Globus pallidus (tissue), 1 donor: Measurements from ENCODE around the gene ACOXL.
"Not testable (repeated sequence)": the region's sequence is repeated elsewhere in the genome, so short reads cannot be mapped to it uniquely, and the experiment has no call there.

ENCODE experiments used
- DNase-seq: peaks from one replicate; pipeline ENCODE4 v3.0.0-alpha.2; 2015; ENCODE audit warnings: low spot score

ACOXL gene

DNA sequence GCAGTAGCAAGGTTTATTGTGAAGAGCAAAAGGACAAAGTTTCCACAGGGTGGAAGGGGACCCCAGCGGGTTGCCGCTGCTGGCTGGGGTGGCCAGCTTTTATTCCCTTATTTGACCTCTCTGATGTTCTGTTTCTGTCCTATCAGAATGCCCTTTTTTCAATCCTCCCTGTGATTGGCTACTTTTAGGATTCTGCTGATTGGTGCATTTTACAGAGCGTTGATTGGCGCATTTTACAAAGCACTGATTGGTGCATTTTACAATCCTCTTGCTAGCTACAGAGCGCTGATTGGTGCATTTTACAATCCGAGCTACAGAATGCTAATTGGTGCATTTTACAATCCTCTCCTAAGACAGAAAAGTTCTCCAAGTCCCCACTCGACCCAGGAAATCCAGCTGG is 123.5 kb downstream of the ACOXL start:
- DNase-seq, result not testable (repeated sequence)

DNA sequence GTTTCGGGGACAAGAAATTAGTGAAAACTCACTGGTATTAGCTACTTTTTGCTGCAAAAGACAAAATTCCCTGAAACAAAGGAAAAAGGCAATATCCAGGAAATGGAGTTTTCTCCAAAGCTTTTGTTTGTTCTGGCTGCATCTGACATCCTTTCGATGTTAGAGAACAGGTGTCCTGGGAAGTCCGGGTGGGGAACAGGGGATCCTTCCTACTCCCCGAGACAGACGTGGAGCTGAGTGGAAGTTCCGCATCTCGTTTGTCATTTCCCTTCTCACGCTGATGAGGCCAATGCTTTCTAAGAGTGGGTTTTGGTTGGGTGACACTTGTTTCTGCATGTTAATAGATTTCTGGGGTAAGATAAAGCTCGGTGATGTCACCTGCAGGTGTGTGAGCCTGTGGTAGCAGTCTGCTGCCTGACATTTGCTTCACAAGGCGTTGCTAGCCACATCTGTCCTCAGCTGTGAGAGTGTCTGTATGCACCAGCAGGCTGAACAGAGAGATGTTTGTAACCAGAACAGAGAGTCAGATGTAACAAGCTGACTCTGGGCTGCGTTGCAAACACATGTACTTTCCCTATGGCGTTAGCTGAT is 125.9 kb downstream of the ACOXL start:
- DNase-seq, result peak; percentile 86

DNA sequence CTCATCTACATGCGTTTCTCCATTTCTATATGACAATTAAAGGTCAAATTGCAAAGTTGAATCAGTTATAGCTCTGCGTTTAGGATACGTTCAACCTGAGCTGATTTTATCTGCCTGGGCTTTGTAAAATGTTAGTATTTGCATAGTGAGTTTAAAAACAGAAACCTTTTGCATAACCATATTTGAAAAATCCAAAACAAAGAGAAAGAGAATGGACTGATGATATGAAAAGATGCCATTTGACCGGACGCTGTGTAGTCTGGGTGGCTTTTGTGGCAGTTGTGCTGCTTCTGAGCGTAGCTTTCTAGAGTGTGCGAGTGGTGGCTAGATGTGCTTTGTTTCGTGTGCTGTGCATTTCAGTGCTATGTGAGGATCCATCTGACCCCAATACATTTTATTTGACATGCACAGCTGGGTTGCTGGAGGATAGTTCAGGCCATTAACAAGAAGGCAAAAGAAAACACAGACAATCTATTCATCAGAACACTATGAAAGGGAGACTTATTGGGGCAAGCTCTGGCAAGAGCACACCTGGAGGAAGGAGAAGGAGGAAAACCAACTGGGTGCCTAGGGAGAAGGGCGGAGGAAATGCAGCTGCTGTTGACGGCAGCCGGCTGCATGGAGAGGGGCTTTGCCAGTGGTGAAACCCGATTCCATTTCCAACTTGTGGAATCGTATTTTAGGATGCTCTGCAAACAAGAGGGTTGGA is 126.8 kb downstream of the ACOXL start:
- DNase-seq, result peak; percentile 51

DNA sequence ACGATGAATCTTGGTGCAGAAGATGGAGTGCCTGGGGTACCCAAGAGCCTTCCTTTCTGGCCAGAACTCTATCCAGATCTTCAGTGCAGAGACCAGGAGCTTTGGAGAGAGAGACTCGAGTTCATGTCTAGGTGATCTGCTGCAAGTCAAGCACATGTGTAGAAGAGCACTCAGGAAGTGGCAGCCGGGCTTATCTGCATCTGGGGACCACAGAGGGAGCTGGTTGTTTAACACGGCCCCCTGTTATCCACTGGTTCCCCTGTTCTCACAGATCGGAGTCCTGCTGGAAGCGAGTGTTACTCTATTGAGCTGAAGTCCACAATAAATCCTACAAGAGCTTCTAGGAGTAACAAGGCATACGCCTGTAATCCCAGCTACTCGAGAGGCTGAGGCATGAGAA is 128.3 kb downstream of the ACOXL start:
- DNase-seq, result no peak

DNA sequence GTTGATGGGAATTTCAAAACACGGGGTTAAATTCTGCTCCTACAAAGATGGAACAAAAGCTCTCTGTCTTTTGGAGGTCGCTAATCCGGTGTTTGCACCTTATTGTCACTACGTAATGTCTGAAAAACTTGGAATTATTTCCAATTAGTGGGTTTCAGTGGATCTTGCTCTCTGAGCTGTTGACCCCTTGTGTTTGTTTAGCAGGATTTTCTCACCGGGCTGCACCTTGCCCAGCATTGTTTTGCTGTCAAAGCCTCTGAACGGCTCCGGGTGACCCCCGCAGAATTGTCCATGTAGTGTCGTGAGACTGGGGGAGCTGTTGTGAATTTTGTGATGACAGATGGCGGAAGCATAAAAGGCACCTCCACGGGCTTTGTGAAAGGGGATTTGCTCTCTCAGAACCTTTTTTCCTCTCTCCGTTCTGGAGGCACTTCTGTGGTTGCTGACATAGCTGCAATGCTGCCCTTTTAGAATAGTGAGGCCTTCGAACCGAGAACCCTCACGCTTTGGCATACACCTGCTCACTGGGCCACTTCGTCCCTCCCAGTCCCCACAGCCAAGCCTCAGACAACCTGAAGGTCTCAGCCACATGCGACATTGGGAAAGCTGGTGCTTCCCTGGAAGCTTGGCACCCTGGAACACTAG is 129.4 kb downstream of the ACOXL start:
- no peak for DNase-seq

DNA sequence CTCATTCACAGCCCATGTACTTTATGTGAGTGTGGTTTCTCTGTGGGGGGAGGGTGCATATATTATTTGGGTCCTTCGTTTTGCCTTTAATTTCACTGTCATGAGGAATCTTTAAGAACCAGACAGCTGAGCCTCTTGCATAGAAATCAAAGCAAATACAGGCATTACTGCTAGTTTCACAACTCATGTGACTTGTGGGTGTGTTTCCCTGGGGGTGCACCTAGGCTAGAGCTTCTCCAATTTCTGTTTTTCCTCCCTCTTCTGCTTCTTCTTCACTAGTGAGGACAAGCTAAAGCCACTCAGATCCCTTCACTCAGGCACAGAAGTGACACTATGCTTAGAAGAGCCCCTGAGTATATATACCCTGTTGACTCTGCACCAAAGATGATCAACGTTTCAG is 131.4 kb downstream of the ACOXL start:
- DNase-seq, result no peak

DNA sequence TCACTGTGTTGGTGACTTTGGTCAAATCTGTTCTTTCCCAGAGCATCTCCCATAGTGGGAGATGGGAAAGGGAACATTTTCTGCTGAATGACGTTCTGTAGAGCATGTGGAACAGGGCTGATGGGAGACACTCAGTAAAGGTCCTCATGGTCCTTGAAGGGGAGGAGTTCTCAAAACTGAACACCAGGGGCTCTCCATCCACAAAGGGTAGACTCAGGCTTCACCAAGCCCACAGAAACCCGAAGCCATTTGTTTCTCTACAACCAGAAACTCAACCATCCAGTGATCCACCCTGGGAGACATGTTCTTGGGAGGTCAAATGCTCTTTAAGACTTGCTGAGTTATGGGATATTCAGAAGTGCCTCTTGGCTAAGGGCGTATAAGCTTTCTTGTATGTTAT is 131.8 kb downstream of the ACOXL start:
- DNase-seq, result no peak

DNA sequence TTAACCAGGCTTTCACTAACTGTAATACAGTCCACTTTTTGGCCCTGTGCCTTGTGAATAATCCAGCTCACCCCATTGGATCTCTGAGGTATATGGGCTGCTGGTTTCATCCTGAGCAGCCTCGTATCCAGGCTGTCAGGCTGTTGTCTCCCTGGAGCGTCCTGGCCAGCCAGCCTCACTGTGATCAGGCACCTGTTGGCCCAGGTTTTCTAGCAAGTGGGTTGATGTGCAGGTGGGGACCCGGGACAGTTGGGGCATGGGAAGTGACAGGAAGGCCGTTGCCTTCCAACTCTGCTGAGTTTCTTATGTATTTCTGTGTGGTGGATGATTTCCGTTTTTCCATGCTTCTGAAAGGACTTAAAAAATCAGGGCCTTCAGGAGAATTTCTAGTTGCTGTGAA is 132.4 kb downstream of the ACOXL start:
- no peak for DNase-seq

DNA sequence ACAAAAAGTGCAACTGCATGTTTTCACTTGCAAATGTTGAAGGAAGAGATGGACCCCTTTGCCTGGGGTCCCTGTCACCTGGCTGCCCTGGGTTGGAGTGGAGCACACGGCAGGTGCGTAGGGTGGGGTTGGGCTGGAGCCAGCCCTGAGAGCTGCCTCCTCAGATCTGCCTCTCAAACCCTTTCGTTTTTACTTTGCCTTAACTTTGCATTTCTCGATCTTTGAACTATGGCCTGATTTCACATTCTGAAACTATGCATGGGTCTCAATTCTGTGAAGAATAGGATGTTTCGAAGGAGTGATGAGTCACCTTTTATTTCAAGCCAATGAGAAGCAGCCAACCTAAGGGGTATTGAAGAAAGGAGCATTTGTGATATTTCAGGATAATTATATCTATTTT is 132.8 kb downstream of the ACOXL start:
- no peak for DNase-seq

DNA sequence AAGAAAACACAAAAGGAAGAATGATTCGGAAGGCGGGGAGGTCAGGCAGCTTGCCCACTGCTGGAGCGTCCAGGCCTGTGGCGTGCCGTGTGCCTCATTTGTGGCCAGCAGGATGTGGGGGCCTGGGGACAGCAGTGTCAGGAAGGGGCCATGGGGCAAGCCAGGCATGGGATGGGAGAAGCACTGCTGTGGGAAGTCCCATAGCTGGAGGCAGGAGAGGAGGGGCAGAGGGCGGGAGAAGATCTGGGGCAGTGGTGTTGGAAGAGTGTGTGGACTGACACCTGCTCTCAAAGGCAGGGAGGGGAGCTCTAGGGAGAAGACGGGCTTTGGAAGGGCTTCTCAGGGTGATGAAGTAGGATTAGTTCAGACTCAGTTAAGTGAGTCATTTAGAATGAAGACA is 133.7 kb downstream of the ACOXL start:
- DNase-seq, result no peak

DNA sequence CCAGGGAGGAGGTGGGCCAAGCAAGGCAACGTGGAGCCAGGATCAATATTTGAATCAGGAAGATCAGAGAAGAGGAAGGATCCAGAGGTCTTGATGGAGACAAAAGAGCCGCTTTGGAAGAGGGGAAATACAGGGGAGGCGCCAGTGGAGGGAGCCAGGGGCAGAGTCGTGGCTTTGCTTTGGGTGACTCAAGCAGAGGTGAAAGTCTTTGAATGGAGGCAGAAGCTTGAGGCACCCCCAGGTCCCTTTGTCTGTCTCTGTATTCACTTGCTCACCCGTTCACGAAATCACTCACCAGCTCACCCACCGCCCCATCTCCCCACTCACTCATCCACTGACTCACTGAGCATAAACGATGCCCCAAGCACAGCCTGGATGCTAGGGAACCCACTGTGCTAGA is 134.1 kb downstream of the ACOXL start:
- DNase-seq, result no peak

DNA sequence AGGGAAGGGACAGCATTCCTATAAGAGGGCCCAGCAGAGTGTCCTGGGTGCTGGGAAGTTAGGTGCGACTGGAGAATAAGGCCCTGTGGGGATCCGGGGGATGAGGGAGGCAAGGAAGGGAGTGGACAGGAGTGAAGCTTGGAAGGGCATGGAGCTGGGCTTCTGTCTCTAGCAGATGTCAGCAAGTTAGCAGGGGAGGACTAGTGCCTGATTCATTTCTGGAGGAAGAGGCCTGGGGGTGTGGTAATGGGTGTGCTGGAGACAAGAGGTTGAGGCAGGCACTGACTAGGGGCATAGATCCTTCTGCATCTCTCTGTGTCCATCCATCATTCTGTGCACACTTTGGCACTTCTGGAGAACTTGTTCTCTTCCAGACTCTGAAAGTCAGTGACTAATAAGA is 134.7 kb downstream of the ACOXL start:
- DNase-seq, result no peak

DNA sequence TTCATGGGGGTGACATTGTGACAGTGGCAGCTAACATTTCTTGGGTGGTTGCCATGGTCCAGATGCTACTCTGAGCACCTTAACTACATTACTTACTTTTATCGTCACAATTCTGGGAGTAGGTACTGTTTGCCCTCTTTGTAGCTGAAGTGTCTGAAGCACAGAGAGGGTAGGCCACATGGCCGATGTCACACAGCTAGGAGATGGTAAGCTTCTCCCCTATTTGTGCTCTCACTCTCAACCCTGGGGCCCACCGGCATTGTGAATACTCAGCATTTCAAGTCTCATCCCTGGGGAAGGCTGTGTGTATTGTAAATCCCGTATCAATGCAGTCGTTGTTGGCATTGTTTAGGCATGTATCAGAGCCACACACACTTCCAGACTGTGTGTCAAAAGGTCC is 136.6 kb downstream of the ACOXL start:
- no peak for DNase-seq

DNA sequence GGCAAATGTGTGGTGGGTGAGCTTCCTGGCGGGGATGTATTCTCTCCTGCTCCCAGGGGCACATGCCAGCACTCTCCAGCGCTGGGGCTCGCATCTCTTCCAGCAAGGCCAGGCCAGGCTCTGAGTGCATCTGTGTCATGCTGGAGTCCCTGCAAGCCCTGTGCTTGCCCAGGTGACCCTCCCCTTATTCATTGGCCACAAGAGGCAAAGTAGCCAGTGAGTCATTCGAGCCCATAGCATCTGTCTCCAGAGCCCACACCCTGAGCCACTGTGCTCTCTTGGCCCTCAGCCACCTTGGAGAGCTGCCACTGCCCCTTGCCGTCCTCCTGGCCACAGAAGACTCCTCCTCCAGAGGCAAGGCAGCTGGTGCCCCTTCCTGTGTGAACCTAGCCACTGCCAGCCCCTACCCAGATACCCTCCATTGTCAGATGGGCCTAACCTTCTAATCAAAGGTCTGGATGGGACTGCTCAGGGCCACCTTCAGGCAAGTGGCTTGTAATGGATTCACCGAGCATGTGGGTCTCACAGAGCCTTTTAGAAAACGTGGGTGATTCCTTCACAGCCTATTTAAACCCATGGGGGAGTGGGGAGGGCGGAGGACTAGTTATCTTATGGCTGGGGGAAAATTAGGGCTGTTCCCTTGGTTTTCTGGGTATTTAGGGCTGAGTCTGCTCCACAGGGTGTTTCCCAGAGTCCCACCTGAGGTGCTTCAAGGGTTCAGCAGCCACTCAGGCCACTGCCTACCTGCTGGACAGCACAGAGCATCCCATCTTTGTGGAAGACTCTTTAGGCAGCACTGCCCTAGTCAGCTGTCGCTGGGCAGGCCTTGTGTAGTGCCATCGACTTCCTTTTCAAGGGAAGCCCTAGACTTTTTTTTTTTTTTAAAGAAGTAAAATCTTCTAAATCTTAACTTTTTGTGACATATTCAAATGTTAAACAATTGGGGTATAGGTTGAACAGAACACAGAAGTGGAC is 137.4 kb downstream of the ACOXL start:
- no peak for DNase-seq

DNA sequence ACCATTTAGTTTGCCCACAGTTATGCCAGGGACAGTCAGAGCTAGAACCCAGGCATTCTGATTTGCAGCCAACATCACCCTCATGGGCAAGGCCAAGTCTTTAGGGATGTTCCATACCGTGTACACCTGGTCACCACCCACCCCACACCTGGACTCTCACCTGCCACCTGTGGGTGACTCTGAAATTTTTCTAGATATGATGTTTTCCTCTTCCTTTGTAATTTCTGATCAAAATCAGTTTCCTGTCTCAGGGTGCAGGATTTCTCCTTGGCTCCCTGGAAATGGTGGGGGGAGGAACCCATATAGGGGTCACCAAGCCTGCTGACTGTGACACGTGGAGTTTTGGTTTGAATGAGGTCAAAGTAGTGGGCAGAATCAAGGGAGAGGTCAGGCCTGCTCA is 138.2 kb downstream of the ACOXL start:
- no peak for DNase-seq

DNA sequence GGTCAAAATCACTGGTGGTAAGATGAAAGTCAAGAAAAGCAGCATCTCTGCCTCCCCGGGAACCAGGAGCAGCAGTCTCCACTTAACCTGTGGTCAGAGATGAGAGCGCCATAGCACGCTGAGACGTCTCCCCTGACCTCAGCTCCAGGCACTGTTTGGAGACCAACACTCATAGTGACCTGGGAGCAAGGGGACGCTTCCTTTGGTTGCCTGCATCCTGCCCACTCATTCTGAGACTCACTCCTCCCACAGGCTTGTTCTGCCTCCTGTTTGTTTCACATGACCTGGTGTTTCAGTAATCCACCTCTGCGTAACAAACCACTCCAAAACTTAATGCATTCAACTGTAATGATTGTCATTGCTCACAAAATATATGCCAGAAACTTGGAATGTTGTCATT is 139.3 kb downstream of the ACOXL start:
- no peak for DNase-seq

DNA sequence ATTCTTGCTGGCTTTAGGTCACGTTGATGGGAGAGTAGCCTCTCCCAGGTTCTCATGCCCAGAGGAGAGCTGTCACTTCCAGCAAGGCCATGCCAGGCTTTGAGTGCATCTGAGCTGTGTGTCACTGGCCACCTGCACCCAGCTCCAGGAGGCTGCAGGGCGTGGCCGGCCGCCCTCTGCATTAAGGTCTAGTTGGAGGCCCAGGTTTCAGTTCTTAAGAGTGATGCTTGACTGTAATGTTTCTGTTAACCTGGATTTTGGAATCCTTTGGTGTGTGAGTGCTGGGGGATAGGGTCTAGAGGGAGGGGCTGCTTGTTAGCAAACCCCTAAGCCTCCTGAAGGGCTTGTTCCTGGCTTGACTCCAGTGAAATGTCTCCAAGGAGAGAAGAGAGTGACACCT is 140.1 kb downstream of the ACOXL start:
- no peak for DNase-seq

DNA sequence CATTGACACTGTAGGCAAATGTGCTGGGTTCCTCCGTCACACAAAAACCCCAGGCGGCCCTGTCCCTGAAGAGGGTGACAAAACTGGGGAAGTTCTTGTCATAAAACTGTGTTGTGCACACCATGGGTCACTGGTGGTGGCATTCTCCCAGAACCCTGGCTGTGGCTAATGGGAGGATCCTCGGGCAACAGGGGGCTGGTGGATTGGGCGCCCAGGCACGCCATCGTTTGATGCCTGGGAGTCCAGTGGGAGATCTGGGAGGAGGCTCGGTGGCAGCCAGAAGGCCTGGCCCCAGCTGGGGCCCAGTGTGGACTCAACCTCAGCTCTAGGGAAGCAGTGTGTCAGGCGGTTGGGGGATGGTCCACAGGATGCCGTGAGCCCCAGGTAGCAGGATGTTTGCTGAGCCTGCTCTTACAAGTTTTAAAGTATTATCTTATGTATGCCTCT is 140.7 kb downstream of the ACOXL start:
- no peak for DNase-seq

DNA sequence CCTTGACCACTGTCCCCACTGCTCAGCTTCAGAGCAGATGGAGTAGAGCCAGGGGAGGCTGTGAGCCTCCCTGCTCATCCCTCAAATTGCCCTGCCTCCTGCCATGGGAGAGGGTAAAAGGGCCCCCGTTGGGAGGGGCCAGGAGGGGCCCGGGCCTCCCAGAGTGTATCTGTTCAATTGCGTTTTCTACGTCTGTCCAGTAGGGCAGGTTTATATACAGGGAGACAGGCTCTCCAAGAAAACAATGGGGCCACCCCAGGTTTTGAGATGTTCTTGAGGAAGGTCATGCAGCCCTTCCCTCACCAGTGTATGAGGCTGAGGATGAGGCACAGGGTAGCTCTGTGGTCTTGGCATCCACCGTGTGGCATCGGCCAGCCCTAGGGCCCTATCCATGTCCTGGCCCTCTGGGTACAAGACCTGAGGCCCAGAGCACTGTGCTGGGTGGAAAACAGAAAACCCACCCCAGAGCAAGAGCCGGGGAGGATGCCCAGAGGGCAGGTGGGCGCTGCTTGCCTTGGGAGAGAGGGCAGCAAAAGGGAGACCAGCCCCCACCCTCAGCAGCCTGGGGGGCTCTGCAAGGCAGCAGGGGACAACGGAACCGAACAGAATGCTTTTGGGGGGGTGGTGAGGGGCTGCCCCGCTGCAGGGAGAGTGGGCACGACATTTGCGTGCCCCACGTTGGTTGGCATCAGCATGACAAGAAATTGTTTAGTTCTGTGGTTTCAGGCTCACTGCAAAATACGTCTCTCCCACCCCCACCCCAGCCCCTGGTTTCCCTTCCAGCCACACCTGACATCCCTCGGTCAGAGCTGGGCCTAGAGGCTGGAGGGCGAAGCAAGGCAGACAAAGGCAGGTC is 141.5 kb downstream of the ACOXL start:
- DNase-seq, result no peak

DNA sequence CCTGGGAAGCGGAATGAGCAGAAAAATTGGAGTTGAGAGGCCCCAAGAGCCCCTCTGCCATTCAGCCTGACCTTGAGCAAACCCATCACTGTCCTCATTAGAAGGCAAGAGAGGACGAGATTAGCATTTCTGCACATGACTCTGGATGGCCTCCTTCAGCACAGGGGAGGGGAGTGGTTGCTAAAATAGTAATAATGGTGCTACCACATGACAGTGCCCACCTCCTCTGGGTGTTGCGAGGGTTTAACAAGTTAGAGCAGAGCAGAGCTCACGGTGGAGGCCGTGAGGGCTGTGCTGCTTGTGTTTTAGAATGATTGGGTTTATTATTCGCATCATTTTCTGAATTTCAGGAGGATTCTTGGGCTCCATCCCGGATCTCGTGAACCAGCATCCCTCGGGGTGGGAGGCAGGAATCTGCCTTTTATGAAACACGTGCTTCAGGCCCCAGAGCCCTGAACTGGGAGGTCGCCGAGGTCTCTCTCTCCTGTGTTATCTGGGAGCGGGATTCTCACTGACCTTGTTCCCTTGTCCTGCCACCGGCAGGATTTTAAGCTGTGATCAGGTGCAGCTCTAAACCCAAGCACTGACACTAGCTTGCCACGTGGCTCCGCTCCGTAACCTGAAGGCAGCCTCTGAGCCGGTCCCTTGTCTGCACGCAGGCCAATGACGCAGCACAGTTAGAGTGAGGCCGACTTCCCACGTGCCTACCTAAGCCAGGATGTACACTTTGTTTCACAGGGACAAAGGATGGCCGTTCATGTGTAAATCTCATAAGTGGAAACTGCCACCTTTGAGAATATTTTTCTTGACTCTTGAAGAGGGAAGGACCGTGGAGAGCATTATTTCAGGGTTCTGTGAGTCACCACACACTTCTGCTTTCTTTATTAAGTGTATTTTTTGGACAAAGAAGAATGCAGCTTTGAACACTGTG is 142.3 kb downstream of the ACOXL start:
- no peak for DNase-seq
